ENCODE measurements around the gene SLC6A2.

Gene SLC6A2

GRCh38 chr16:55651841-55652824 is 3.7 kb upstream of the SLC6A2 start:
- DNase-seq = no peak

GRCh38 chr16:55653106-55653505 is 2.7 kb upstream of the SLC6A2 start:
- DNase-seq = no peak

DNA sequence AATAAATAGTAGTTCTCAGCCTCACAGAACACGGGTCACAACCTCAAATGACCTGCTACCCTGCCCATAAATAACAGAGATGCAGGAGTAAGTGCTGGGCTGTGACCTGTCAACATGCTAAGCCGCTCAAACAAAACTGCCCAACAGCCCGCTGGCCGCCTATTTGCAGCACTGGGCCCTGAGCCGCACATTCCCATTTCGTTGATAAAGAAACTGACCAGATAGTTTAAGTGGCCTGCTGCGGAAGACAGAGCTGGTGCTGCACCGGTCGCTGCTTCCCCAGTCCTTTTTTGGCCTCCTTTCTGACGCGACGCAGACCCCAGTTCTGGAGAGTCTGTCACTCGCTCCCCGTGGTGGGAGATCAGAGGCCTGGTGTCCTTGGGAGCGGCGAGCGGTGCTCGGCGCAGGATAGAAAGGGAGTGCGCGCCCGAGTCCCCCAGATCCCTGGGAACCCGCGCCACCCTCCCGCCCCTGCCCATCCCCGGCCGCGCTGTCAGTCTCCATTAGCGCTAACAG is 349 bp upstream of the SLC6A2 start:
- DNase-seq = no peak

DNA sequence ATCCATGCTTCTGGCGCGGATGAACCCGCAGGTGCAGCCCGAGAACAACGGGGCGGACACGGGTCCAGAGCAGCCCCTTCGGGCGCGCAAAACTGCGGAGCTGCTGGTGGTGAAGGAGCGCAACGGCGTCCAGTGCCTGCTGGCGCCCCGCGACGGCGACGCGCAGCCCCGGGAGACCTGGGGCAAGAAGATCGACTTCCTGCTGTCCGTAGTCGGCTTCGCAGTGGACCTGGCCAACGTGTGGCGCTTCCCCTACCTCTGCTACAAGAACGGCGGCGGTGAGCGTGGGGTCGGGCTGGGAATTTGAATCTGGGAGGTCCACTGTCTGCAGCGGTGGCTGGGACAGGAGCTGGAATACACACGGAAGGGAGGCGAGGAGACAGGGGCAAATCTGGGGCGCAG is 904 bp downstream of the SLC6A2 start:
- no peak for DNase-seq

DNA sequence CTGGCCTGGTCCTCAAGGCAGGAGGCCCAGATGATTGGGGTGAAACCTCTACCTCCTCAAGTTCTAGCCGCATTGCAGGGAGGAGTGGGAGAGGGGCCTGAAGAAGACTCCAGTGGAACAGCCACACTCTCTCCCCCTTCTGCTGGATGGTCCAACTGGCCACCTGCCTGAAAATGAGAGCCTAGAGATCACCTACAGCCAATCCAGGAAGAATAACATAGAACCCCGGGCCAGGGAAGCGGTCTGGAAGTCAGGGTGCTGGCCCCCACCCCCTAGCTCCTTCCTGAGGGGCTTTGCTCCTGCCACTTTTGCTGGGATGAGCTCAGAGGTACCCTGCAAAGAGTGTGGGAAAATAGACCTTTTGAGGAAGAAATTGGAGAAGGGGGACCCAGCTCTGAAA is 1.8 kb downstream of the SLC6A2 start:
- DNase-seq = no peak

DNA sequence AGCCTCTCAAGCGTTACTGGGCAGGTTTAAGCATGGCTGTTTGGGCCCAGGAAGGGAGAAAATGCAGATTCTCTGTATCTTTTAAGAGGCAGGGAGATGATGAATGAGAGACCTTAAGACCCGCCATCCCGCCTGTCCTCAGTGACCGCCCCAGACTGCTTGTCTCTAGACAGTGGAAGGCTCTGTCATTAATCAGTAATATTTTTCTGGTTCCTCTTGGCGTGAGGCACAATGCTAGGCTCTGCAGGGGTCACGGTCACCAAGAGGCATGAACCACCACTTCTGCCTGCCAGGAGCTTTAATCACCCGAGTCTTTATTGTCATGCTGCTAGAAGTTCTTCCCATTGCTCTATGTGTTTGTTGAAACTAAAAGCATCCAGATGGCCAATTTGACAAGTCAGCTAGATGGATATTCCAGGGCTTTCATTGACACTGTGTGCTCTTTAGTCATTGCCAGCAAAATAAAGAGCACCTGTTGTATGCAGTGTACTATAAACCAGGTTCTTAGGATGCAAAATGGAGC is 3.2 kb downstream of the SLC6A2 start:
- no peak for DNase-seq

- no peak for DNase-seq
These were observed 4.2 kb downstream of the SLC6A2 start for GRCh38 chr16:55660026-55660425.

DNA sequence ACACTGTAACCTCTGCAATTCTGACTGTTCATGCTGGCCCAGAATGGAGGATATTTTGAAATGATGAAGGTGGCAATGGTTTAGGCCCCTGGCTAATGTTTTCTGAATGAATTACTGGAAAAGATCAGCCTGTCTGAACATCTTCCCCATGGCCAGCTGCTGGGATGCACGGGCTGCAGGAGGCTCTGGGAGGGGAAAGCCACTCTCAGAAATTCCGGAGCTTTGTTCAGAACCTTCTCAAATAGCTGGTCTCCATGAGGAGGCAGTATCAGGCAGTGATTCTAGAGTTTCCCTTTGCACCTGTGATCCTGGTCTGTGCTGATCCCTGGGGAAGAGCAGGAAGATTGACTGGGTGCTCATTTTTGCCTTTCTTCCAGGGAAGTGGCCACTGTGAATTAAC is 5.0 kb downstream of the SLC6A2 start:
- DNase-seq = no peak

- DNase-seq = peak; percentile 44
These were observed 6.3 kb downstream of the SLC6A2 start for GRCh38 chr16:55661941-55662643.

- DNase-seq = peak; percentile 64
These were observed 6.8 kb downstream of the SLC6A2 start for GRCh38 chr16:55662644-55663031.

- no peak for DNase-seq
These were observed 7.4 kb downstream of the SLC6A2 start for GRCh38 chr16:55663225-55663624.

GRCh38 chr16:55663765-55664677 is 8.2 kb downstream of the SLC6A2 start:
- DNase-seq = peak; percentile 39

DNA sequence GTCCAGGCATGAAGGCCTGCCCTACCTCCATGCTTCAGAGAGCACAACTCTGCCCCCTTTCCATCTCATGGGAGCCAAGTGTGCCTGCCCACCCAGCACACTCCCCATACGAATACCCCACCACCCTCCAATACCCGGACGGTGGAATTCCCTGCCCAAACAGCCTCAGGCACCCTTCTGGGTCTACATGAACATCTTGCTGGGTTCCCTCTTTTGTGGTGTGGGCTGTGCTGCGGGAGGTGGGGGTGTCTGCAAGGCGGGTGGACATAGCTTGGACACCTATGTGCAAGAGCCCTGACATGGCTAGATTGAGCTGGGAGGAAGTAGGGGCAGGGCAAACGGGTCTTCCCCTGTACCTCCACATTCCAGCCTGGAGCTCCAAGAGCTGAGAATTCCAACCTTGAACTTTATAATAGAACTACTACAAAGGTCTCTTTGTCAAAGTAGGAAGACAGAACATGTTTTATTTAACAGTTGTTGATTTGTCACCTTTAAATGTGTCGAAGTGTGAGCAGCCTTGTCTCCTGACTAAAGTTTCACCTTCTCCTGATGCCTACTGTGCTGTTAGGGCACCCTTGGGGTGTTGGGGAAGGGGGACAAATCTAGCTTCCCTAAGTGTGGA is 9.1 kb downstream of the SLC6A2 start:
- no peak for DNase-seq

- no peak for DNase-seq
These were observed 9.7 kb downstream of the SLC6A2 start for GRCh38 chr16:55665511-55665910.

DNA sequence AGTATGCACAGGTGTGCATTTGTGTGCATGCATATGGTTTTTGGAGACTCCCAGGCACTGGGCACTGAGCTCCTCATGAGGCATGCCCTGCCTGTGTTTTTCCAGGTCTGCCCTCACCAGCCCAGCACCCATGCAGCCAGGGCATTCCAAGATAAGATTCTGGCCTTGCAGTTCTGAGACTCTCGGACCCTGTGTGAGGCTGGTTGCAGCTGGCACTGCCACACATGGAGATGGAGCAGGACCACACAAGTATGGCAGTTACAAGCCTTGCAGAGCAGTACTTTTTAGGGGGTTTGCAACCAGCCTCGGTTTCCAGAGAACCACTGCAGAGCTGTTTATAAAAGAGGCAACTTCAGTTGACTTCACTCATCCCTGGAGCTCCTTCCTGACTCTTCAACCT is 10.2 kb downstream of the SLC6A2 start:
- DNase-seq = no peak

- DNase-seq = no peak
These were observed 12.0 kb downstream of the SLC6A2 start for GRCh38 chr16:55667753-55668152.

DNA sequence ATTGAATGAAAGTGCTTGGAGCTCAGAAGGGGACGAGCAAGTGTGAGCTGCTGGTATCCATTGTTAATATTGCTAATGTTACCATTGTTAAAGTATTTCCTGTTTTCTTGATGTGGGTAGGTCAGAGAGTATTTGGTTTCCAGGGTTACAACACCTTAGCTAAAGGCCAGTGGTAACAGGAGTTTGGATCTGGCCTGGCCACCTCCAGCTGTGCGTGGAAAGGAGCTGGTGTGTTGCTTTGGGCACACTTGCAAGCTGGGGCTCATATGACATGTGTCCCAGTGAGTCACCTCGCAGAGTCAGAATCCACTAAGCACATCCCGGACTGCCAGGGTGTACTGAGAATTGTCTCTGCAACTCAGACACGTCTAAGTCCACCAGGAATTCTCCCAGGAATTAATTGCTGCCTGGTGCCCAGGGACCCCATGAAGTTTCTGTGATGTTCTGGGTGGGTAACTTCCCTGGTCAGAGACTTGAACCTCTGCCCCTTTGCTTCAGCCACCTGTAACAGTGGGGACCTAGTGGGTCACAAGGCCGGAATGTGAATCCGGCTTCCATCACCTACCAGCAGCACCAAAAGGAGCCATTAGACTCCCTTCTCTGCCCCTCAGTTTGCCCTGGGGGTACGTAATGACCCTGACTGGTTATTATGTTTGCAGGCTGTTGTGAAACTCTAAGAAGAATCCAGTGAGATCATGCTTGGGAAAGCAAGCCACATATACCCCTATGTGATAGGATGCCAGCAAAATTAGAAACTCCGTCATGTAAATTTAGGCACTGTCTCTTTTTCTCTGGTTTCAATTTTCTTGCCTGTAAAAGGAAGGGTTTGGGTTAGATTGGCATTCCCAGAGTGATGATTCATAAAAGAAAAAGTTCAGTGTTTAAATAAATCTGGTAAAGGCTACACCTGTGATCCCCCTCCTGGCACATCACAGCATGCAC is 12.8 kb downstream of the SLC6A2 start:
- DNase-seq = peak; percentile 13

DNA sequence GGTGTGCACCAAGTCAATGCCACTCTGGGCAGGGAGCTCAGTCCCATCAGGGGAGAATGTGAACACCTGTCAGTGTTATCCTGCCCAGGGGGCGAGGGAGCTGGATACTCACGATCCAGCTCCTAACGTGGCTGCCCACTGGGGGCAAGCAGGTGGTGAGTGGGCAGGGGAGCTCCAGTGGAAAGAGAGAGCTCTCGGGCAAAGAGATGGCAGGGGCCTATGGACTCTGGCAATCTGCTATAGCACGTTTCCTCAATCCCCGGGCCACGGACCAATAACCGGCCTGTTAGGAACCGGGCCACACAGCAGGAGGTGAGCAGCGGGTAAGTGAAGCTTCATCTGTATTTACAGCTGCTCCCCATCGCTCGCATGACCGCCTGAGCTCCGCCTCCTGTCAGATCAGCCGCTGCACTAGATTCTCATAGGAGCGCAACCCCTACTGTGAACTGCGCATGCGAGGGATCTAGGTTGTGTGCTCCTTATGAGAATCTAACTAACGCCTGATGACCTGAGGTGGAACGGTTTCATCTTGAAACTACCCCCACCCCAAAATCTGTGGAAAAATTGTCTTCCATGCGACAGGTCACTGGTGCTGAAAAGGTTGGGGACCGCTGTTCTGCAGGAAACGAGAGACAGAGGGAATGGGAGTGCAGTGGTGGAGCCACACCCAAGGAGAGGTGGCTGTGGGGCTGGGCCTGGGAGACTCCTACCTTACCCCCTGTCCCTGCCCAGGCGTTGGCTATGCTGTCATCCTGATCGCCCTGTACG is 15.6 kb downstream of the SLC6A2 start:
- no peak for DNase-seq

- DNase-seq = no peak
These were observed 16.1 kb downstream of the SLC6A2 start for GRCh38 chr16:55671974-55672280.

- DNase-seq = peak; percentile 60
These were observed 16.7 kb downstream of the SLC6A2 start for GRCh38 chr16:55672471-55672870.
